OCI-LY1 (cell line): ENCODE results near the gene PGC.

ENCODE experiments used
- H2AFZ ChIP-seq: fragments of 200-600 bp; sonication (generic), shearing (Covaris generic); 2 replicates; pipeline ENCODE4 v1.6.0; 2014; ENCODE audit warnings: antibody characterized with exemption, mild to moderate bottlenecking, low read length
- H3F3A ChIP-seq: fragments of 200-600 bp; sonication (generic), shearing (Covaris generic); 2 replicates; pipeline ENCODE4 v1.6.0; 2014; ENCODE audit warnings: mild to moderate bottlenecking, antibody characterized with exemption, low read length, moderate library complexity; ENCODE audit not compliant: insufficient read depth
- H3K27ac ChIP-seq: fragments of 200-600 bp; sonication (generic); 2 replicates; pipeline ENCODE4 v1.5.1; 2014; ENCODE audit warnings: low read length, mixed run types, mild to moderate bottlenecking, low read depth; ENCODE audit not compliant: poor library complexity, severe bottlenecking
- H3K27me3 ChIP-seq: fragments of 200-600 bp; sonication (generic); 2 replicates; pipeline ENCODE4 v1.6.0; 2014; ENCODE audit warnings: antibody characterized with exemption, mild to moderate bottlenecking, low read length, moderate library complexity; ENCODE audit not compliant: insufficient read depth
- H3K36me3 ChIP-seq: fragments of 200-600 bp; sonication (generic); 2 replicates; pipeline ENCODE4 v1.6.1; 2014; ENCODE audit warnings: mild to moderate bottlenecking, antibody characterized with exemption, low read length, moderate library complexity, mixed read lengths; ENCODE audit not compliant: insufficient read depth
- H3K4me1 ChIP-seq: fragments of 200-600 bp; sonication (generic); 2 replicates; pipeline ENCODE4 v1.5.1; 2014; ENCODE audit warnings: mild to moderate bottlenecking, low read length, moderate library complexity; ENCODE audit not compliant: insufficient read depth, severe bottlenecking
- H3K4me2 ChIP-seq: fragments of 200-600 bp; sonication (generic), shearing (Covaris generic); 2 replicates; pipeline ENCODE4 v1.6.1; 2014; ENCODE audit warnings: low read length
- H3K4me3 ChIP-seq: fragments of 200-600 bp; sonication (generic); 2 replicates; pipeline ENCODE4 v1.5.1; 2014; ENCODE audit warnings: low read length, low read depth, mild to moderate bottlenecking, mixed read lengths; ENCODE audit not compliant: poor library complexity, severe bottlenecking
- H3K79me2 ChIP-seq: fragments of 200-600 bp; shearing (Covaris generic); 2 replicates; pipeline ENCODE4 v1.6.1; 2016; ENCODE audit warnings: mixed run types, low read length, mixed read lengths; ENCODE audit not compliant: insufficient read depth
- H3K9ac ChIP-seq: fragments of 200-600 bp; sonication (generic), shearing (Covaris generic); 2 replicates; pipeline ENCODE4 v1.6.1; 2014; ENCODE audit warnings: mild to moderate bottlenecking, low read length, mixed read lengths
- H3K9me2 ChIP-seq: fragments of 200-600 bp; sonication (generic), shearing (Covaris generic); 2 replicates; pipeline ENCODE4 v1.6.1; 2014; ENCODE audit warnings: low read depth, mild to moderate bottlenecking, low read length, mixed read lengths
- H3K9me3 ChIP-seq: fragments of 200-600 bp; shearing (Covaris generic); 2 replicates; pipeline ENCODE4 v1.6.1; 2014; ENCODE audit warnings: low read length, mixed read lengths
- H4K20me1 ChIP-seq: fragments of 200-600 bp; sonication (generic), shearing (Covaris generic); 2 replicates; pipeline ENCODE4 v1.6.0; 2016; ENCODE audit warnings: mild to moderate bottlenecking, low read length; ENCODE audit not compliant: insufficient read depth
- CTCF ChIP-seq: fragments of 200-600 bp; sonication (generic), shearing (Covaris generic); IDR thresholded peaks from 2 replicates; pipeline ENCODE4 v1.5.1; 2017; ENCODE audit warnings: mild to moderate bottlenecking, antibody characterized with exemption, low read length, moderate library complexity, mixed read lengths
- EZH2 ChIP-seq: fragments of 200-600 bp; sonication (generic), shearing (Covaris generic); IDR thresholded peaks from 2 replicates; pipeline ENCODE4 v1.8.0; 2017; ENCODE audit warnings: borderline replicate concordance, mixed run types, mild to moderate bottlenecking, antibody characterized with exemption, low read length, moderate library complexity, mixed read lengths

PGC gene

DNA sequence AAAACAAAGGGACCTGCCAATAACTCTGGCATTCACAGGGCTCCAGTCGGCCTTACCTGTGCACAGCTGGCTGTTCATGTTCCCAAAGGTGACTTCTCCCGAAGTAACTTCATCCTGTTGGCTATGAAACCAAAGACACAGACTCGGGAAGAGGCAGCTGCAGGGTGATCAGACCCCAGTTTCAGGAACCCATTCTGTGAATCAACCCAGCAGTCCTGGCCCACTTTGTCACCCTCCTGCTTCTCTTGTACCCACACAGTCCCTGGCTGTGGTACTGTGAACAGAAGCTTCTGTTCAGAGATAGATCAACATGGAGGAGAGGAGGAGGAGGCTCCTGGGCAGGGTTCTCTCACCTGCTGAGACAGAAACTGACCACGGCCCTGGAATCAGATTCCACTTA lies 8.7 kb upstream of the PGC start:
- Histone ChIP-seq H3K36me3 (no peaks in the 10 kb centered on the region), H3K27ac (no peak overlapping the region), H4K20me1 (no peaks in the 10 kb centered on the region), H3K27me3 (peaks cover 4% of the 10 kb centered on the region; the same call in 1 of the 2 replicates), H3K4me2 (no peak overlapping the region), H2AFZ (no peak overlapping the region), H3K9ac (no peak overlapping the region), H3K9me2 (no peaks in the 10 kb centered on the region), H3F3A (no peaks in the 10 kb centered on the region), H3K4me3 (no peak overlapping the region), H3K9me3 (no peaks in the 10 kb centered on the region), H3K79me2 (no peaks in the 10 kb centered on the region), H3K4me1 (no peaks in the 10 kb centered on the region)
- TF ChIP-seq EZH2, result no peak
- no peak for TF ChIP-seq CTCF

- Histone ChIP-seq H3K9ac (no peak overlapping the region), H3K79me2 (no peaks in the 10 kb centered on the region), H4K20me1 (no peaks in the 10 kb centered on the region), H3F3A (no peaks in the 10 kb centered on the region), H3K36me3 (no peaks in the 10 kb centered on the region), H3K4me3 (no peak overlapping the region), H3K9me3 (no peaks in the 10 kb centered on the region), H3K27ac (no peak overlapping the region), H3K9me2 (no peaks in the 10 kb centered on the region), H3K4me1 (no peaks in the 10 kb centered on the region), H3K4me2 (no peak overlapping the region), H3K27me3 (no peaks in the 10 kb centered on the region), H2AFZ (no peak overlapping the region)
- TF ChIP-seq CTCF (no peak), EZH2 (no peak)
Measured at GRCh38 chr6:41750374-41750773, 3.2 kb upstream of the PGC start.

GRCh38 chr6:41748542-41748941 lies 1.3 kb upstream of the PGC start:
- Histone ChIP-seq H3F3A (no peaks in the 10 kb centered on the region), H3K9me3 (no peaks in the 10 kb centered on the region), H3K9ac (no peak overlapping the region), H3K27ac (no peak overlapping the region), H3K9me2 (no peaks in the 10 kb centered on the region), H3K79me2 (no peaks in the 10 kb centered on the region), H3K27me3 (no peaks in the 10 kb centered on the region), H3K36me3 (no peaks in the 10 kb centered on the region), H2AFZ (no peak overlapping the region), H3K4me2 (no peak overlapping the region), H3K4me3 (no peak overlapping the region), H4K20me1 (no peaks in the 10 kb centered on the region), H3K4me1 (no peaks in the 10 kb centered on the region)
- TF ChIP-seq CTCF (no peak), EZH2 (no peak)
